NCI-H187 treated with DMSO at 0.1 percent for 48 hours (cell line): ENCODE results near the gene BCL2L13.

Experiments used
- DNase-seq: peaks from one replicate; lab custom pipeline; 2025; lab: John Stamatoyannopoulos, UW

BCL2L13 gene

DNA sequence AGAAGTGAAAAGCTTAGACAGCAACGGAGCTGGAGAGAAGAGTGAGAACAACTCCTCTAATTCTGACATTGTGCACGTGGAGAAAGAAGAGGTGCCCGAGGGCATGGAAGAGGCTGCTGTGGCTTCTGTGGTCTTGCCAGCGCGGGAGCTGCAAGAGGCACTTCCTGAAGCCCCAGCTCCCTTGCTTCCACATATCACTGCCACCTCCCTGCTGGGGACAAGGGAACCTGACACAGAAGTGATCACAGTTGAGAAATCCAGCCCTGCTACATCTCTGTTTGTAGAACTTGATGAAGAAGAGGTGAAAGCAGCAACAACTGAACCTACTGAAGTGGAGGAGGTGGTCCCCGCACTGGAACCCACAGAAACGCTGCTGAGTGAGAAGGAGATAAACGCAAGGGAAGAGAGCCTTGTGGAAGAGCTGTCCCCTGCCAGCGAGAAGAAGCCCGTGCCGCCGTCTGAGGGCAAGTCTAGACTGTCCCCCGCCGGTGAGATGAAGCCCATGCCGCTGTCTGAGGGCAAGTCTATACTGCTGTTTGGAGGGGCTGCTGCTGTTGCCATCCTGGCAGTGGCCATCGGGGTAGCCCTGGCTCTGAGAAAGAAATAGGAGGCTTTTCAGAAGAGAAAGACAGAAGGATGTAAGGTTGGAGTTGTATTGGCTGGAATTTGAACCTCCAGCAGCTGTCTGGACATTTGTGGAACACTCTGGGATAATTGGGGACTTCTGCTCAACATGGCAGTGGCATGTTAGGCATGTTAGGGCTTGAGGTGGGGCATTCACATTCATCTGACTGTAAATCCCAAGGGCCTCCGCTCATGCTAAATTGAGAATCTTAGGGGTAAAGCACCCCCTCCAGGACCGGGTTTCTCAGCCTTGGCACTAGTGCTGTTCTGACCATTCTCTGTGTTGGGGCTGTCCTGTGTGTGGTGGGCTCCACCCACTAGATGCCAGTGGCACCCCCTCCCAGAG lies 88.7 kb downstream of the BCL2L13 start:
- no peak for DNase-seq

- no peak for DNase-seq
These were observed 90.2 kb downstream of the BCL2L13 start for GRCh38 chr22:17728786-17729185.

- no peak for DNase-seq
These were observed 91.0 kb downstream of the BCL2L13 start for GRCh38 chr22:17729561-17729960.

GRCh38 chr22:17732251-17732854 lies 93.8 kb downstream of the BCL2L13 start:
- DNase-seq: no peak

- no peak for DNase-seq
These were observed 94.9 kb downstream of the BCL2L13 start for GRCh38 chr22:17733466-17733865.

DNA sequence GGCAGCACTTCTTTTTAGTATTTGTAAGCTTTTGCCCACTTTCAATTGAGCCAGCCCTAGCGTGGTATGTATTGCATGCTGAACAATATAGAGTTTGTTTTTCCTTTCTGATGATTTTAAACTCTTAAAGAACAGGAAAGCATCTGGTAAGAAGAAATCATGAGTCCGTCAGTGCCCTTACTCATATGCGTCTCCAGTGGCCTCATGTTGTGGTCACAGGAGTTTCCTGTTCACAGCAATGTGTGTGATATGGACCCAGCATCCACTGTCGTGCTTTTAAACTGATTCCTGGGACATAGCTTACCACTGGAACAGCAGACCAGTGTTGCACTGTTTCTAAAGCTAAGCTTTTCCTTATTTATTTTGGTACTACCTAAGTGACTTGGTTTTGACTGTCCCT lies 95.6 kb downstream of the BCL2L13 start:
- DNase-seq: no peak

DNA sequence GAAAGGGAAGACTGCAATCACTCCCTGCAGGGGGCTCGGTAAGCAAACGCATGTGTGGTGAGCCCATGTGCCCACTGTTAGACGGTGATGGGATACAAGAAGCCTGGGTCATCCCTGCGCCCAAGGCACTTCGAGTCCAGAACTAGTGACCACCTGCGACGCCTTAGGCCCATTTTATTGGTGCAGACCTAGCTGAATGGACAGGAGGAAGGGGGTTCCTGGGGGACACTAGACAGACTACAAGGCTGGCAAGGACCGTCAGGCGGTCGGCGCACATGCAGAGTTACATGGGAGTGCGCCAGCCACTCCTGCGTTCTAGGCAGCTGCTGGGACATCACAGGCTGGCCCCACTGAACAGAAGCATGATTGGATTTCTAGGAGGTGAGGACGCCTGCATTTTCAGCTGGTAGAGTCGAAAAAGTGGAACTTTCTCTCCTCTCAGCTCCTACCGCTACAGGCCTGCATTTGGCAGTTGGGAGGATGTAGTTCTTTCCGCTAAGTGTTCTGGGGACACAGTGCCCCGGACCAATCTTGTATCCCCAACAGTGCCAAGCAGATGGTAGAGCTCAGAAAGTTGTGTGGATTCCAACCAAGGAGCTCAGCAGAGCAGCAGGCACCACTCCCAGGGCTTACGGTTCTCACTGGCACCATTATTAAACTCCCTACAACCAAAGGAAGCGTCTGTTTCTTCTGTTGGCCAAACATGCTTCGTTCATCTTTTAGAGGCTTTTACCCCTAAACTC lies 100.0 kb downstream of the BCL2L13 start:
- DNase-seq: no peak

DNA sequence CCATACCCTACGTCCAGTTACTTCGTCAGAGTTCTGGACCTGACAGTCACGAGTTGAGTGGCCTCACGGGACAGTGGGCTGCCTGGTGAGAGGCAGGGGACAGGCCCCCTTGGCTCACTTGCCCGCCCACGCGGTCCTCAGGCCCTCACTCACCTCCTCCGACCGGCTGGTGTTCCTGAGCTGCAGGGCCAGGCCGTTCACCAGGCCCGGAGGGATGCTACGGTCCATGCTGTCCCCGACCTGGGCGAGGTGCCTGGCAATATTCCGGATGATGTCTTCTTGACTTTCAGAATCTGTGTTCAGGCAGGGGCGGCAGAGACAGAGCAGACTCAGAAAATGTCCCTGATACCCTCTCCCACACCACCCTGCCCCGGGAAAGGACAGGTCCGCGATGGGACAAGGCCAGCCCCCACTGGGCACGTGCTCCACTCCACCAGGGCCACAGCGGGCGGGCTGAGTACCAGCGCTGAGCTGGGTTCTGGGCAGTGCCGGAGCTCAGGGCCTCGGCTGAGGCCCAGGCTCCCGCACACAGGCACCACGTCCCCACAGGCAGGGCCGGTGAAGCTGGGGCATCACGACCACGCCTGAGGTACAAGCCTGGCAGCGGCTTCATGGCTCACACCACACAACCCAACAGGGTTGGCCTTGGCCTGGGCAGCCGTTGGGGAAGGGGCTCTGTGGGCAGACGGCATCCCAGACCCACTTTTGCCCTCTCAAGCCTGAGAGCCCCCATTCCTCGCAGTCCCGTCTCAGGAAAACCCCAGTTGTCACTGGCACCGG lies 100.8 kb downstream of the BCL2L13 start:
- DNase-seq: no peak

GRCh38 chr22:17741866-17742526 lies 103.4 kb downstream of the BCL2L13 start:
- DNase-seq: no peak

GRCh38 chr22:17742527-17742902 lies 104.0 kb downstream of the BCL2L13 start:
- no peak for DNase-seq

DNA sequence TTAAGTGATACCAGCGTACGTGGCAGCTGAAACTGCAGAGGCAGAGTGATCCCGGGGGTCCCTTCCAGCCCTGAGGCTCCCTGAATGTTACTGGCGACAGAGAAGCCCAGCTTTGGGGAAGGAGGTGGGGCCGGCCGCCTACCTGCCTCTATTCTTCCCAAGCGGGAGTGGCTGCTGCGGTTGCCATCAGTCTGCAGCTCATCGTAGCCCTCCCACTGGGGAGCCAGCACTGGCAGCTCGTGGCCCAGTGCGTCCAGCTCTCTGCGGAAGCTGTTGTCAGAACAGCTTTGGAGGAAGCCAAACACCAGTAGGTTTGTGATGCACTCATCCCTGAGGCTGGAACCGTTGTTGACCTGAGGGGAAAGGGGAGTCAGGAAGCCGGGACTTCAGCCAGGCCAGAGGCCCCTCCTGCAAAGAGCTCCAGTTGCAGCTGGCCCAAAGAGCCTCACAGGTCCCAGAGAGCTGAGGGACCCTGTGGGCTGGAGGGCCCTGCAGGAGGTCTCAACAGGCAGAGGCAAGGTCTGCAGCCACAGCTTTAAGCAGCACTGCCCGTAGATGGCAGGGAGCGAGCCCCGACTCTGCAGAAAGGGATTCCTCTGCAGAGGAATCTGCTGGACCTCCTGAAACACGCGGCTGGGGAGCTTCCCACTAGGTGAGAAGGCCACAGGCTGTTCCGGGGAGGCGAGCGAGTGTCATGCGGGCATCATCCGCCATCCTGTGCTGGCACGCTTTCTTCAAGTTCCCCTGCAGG lies 105.3 kb downstream of the BCL2L13 start:
- DNase-seq: no peak

- DNase-seq: no peak
These were observed 105.9 kb downstream of the BCL2L13 start for GRCh38 chr22:17744430-17744829.

GRCh38 chr22:17746916-17747315 lies 108.4 kb downstream of the BCL2L13 start:
- DNase-seq: no peak

- no peak for DNase-seq
These were observed 110.2 kb downstream of the BCL2L13 start for GRCh38 chr22:17748555-17749353.

GRCh38 chr22:17749605-17750395 lies 111.2 kb downstream of the BCL2L13 start:
- DNase-seq: no peak

DNA sequence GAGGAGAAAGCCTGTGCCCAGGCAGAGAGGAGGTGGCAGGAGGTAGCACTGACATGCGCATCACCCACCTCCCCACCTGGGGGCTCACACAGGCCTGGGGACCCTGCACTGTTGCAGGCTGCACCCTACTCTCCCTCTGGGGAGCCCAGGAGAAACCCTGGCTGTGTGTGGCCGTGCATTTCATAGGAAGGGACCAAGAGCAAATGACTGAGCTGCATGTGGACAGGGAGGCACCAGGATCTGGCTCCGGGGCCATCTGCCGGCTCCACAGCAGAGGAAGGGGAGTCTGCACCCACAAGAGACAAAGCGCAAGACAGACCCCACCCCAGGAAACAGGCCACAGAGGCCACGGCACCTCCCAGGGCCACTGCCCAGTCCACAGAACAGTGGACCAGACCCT lies 113.0 kb downstream of the BCL2L13 start:
- DNase-seq: no peak

DNA sequence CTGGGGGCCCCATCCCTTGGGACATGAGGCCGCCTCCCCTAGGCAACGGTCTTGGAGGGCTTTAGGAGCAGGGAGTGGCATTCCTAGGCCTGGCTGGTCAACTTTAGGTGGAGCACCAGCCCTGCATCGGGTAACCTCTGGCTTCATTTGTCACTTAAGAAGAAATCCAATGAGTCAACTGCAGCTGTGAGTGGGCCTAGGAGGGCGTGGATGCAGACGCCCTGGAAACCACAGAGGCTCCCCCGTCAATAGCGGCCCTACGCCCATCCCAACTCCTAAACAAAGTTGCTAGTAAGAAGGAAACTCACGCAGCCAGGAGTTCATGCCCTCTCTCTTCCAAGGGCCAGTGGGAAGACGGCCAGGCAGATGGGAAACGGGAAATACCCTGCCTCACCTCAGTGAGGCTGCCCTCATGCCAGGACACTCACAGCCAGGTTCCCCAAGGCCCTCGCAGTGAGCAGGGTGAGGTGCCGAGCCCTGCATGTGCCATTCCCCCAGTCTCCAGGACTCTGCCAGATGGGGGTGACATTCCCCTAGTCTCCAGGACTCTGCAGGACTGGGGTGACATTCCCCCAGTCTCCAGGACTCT lies 114.9 kb downstream of the BCL2L13 start:
- no peak for DNase-seq

- no peak for DNase-seq
These were observed 115.8 kb downstream of the BCL2L13 start for GRCh38 chr22:17754233-17754925.
